HG03442 (cell line): ENCODE measurements around the gene CCDC3.

Source experiments
- ATAC-seq: cut with Tn5 transposase; IDR thresholded peaks from one replicate; pipeline ENCODE4 v1.9.1; 2021; ENCODE audit warnings: mild to moderate bottlenecking, moderate library complexity; ENCODE audit not compliant: unreplicated experiment

CCDC3 gene

DNA sequence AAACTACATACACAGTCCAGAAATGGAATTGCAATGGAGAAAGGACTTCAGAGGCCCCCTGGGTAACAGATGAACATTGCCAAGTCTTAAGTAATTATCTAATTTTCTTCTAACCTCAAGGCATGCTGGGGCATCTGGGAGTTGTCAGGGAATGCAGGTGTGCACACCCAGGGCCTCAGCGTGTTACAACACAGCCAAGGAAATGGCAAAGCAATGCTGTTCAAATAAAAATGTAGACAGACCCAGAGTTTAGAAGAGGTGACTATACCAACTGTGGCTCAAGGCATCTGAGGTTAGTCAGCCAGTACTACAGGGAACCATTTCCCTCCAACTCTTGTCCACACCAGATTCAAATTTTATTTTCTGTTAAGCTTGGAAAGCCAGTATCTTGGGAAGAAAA, 73.6 kb downstream of the CCDC3 start:
- no peak for ATAC-seq

- ATAC-seq = no peak
These were observed 75.7 kb downstream of the CCDC3 start for GRCh38 chr10:12925845-12926244.

DNA sequence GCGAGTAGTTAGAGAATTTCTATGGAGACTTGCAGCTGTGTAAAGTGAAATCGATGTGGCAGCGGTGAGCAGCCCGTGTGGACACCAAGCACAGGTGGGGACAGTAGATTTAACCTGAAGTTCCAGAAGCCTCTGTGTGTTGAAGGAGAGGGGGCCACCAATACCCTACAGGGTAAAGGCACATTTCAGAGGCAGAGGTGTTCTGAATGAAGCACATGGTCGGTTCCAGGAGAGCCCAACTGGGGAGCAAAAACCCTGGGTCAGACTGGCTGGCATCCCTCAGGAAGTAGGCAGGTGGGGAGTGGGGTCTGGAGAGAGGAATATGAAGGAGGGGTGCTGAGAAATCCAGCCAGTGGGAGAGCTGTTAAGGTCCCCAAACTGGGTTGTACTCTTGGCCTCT, 76.6 kb downstream of the CCDC3 start:
- ATAC-seq = no peak

- ATAC-seq = no peak
These were observed 79.2 kb downstream of the CCDC3 start for GRCh38 chr10:12922117-12922900.

DNA sequence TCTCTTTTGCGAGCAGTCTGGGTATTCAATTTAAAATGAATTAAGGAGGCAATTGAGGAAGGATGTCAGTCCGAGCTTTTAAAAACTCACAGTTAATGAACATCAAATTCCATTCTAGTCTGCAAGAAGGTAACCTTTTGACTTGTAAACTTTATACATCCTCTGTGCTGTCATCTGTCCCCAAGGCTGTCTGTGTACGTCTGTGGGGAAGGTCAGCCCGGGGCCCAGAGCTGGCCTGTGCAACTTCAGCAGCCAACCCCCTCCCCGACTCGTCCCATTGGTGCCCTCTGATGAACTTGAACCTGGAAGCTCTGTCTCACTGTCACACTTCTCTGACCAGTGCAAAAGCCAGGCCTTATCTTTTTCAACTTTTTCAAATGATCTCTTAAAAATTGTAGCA, 80.3 kb downstream of the CCDC3 start:
- no peak for ATAC-seq

- no peak for ATAC-seq
These were observed 81.9 kb downstream of the CCDC3 start for GRCh38 chr10:12919574-12919973.

- no peak for ATAC-seq
These were observed 84.9 kb downstream of the CCDC3 start for GRCh38 chr10:12916587-12916986.

DNA sequence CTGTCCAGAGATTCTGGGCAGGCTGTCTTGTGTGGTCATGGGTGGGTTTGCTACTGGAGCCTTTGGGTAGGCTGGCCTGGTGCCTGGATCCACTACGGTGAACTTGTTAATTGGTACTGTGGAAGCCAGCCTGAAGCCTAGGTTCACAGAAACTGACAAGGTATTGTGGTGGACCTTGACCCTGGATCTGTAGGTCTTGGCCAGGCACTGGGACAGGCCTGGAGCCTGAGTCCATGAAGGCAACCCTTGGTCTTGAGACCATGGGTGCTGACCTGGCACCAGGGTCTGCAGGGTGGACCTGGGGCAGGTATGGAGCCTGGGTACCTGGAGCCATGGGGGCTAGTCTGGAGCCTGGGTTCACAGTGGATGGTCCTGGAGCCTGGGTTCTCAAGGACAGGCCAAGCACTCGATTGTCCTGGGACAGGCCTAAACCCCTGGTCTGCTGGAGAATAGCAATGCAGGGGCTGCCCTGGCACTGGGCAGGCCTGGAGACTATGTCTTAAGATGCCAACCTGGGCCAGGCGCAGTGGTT, 85.8 kb downstream of the CCDC3 start:
- ATAC-seq = no peak

DNA sequence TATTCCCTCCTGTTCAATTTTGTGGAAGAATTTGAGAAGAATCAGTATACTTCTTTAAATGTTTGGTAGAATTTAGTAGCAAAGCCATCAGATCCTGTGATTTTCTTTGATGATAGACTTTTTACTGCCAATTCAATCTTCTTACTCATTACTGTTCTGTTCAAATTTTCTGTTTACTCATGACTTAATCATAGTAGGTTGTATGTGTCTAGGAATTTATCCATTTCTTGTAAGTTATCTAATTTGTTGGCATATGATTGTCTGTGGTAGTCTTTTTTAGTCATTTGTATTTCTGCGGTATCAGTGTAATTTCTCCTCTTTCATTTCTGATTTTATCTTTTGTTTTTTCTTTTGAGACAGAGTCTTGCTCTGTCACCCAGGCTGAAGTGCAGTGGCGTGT, 87.4 kb downstream of the CCDC3 start:
- ATAC-seq = no peak

DNA sequence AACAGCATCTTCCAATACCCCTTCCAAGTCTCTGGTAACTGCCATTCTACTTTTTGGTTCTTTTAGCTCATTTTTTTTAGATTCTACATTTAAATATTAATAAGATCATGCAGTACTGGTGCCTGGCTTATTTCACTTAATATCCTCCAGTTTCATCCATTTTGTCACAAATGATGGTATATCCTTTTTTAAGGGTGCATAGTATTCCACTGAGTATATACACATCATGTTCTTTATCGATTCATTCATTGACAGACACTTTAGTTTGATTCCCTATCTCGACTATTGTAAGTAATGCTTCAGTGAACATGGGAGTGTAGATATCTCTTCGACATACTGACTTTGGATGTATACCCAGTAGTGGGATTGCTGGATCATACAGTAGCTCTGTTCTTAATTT, 89.7 kb downstream of the CCDC3 start:
- no peak for ATAC-seq

DNA sequence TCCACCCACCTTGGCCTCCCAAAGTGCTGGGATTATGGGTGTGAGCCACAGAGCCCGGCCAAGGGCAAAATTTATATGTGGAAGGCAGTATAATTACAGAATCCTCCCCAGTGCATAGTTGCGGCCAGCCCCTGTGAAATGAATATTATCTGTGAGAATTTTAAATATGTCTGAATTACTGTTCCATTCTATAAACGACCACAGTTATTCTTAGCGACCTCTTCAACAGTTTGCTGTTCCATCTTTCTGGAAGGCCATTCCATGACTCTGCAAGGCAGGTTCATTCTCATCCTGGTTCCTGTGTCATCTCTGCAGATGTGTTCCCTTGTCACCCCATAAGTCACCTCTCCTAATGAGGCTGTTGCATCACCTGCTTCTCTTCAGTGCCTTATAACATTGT, 90.7 kb downstream of the CCDC3 start:
- ATAC-seq = no peak

- ATAC-seq = no peak
These were observed 91.7 kb downstream of the CCDC3 start for GRCh38 chr10:12909836-12910185.

GRCh38 chr10:12909182-12909835, 92.2 kb downstream of the CCDC3 start:
- no peak for ATAC-seq

GRCh38 chr10:12908773-12909172, 92.7 kb downstream of the CCDC3 start:
- ATAC-seq = no peak

GRCh38 chr10:12907656-12908055, 93.9 kb downstream of the CCDC3 start:
- ATAC-seq = no peak

GRCh38 chr10:12906051-12906541, 95.4 kb downstream of the CCDC3 start:
- ATAC-seq = no peak

DNA sequence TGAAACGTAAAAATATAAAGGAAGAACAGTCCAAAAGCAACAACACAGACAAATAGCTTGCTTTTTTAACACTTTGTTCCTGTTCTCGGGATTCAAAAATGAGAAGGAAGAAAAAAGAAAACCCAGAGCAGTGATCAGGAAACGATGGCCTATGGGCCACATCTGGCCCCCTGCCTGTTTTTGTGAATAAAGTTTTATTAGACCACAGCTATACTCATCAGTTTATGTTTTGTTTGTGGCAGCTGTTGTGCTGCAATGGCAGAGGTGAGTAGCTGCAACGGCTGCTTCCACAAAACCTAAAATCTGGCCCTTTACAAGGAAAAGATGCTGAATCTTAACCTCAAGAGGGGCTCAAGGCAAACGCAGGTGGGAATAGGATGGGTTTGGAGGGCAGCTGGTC, 96.4 kb downstream of the CCDC3 start:
- no peak for ATAC-seq

DNA sequence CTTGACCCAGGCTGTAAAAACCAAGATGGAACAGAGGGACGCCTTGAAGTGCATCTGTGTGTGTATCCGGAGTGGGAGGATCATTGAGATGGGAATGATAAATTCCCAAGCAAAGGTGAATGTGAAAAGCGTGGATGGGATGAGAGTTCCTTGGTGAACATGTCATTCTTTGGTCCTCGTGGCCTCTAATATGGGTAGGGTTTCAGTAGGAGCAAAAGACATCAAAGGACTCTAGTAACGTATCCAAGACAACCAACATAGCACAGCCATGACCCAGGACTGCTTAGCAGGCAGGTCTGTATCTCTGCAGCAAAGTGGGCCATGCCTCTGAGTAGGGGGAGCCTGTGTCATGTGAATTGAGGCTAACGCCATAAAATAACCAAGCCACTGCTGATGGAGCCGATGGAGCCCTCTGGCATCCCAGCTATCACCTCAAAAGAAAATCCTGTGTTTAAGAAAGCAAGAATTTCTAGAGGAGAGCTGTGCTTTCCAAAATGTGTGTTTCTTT, 98.6 kb downstream of the CCDC3 start:
- no peak for ATAC-seq

- no peak for ATAC-seq
These were observed 99.4 kb downstream of the CCDC3 start for GRCh38 chr10:12902135-12902572.

GRCh38 chr10:12899546-12899945, 102.0 kb downstream of the CCDC3 start:
- ATAC-seq = no peak

DNA sequence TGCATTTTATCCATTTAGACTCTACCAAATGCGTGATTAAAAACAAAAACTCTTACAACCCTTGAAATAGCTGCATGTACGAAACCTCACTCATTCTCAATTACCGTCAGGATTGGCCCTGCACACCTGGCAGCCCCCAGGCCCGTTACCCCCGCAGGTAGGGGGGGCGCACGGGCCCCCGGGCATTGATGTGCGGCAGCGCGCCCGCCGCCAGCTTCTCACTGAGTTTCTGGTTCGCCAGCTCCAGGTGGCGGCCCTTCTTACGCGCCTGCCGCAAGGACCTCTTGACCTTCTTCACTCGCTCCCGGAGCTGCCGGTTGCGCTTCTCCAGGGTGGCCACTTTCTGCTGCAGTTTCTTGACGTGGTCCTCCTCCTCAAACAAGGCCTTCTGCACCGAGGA, 103.2 kb downstream of the CCDC3 start:
- no peak for ATAC-seq

DNA sequence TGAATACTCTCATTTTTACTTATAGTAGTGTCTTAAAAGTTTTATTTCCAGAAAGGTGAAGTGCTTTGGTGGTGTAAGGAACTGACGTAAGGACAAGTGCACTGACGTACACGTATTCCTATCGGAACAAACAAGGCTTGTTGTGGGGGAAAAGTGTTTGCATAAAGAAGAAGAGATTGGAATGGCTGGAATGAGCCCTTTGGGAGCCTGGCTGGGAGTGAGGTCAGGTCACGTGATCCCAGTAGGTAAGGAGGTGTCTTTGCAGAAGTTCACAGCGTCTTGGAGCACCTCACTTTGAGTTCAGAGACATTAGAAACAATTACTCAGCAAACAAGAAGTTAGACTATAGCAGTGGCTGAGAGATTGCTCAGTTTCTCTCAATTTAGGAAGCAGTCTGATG, 104.2 kb downstream of the CCDC3 start:
- no peak for ATAC-seq
